ENCODE data around the gene MZB1. TPM values are rescaled to one million over a fixed set of nuclear protein-coding genes. Genes with fewer than 3 reads are reported as not detected.

Gene MZB1
- total RNA-seq, 6 experiments from 2014 or later: 0.14 to 0.20 TPM; not detected in 4

DNA sequence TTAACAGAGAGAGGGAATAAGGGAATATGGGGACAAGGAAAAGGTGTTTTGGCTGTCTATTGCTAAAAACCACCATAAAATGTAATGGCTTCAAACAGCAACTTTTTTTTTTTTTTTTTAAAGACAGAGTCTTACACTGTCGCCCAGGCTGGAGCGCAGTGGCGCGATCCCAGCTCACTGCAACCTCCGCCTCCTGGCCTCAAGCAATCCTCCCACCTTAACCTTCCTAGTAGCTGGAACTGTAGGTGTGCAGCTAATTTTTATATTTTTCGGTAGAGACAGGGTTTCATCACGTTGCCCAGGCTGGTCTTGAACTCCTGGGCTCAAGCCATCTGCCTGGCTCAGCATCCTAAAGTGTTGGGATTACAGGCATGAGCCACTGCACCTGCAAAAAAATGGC lies 18.5 kb upstream of the MZB1 start:
- no peaks in the 10 kb centered on the region; the same call in 1 of the 2 replicates for H3K27me3 Mint-ChIP-seq (ENCODE audit: insufficient read depth)

DNA sequence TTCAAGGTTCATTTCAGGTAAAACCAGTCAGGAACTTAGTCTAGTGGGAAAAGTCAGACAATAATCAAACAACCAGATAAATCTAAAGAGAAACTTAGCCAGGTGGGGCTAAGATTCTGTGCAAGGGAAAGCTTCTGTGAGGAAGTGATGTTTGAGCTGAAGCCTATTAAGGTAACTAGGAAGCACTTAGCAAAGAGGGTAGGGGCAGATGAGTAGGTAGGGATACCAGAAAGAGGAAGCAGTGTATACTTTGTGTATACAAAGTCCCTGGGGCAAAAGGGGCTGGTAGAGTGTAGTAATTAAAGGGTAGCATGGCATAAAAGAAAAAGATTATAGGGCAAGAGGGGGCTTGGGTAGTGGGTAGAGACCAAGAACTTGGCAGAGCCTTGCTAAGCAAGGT lies 17.8 kb upstream of the MZB1 start:
- Mint-ChIP-seq H3K27ac (no peak overlapping the region), H3K27me3 (ENCODE audit: insufficient read depth) (peaks cover 1% of the 10 kb centered on the region), H3K4me3 (no peak overlapping the region), H3K9me3 (no peaks in the 10 kb centered on the region), H3K4me1 (ENCODE audit: low read depth) (peaks cover 43% of the 10 kb centered on the region), H3K36me3 (ENCODE audit: low read depth) (no peaks in the 10 kb centered on the region)
- TF ChIP-seq, protein P1, sequence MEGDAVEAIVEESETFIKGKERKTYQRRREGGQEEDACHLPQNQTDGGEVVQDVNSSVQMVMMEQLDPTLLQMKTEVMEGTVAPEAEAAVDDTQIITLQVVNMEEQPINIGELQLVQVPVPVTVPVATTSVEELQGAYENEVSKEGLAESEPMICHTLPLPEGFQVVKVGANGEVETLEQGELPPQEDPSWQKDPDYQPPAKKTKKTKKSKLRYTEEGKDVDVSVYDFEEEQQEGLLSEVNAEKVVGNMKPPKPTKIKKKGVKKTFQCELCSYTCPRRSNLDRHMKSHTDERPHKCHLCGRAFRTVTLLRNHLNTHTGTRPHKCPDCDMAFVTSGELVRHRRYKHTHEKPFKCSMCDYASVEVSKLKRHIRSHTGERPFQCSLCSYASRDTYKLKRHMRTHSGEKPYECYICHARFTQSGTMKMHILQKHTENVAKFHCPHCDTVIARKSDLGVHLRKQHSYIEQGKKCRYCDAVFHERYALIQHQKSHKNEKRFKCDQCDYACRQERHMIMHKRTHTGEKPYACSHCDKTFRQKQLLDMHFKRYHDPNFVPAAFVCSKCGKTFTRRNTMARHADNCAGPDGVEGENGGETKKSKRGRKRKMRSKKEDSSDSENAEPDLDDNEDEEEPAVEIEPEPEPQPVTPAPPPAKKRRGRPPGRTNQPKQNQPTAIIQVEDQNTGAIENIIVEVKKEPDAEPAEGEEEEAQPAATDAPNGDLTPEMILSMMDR (IDR thresholded peaks at IDR 0.05): no peak
- no peak for DNase-seq

More for the DNA sequence above, 18.5 kb upstream of the MZB1 start:
- TF ChIP-seq, protein P1 (IDR thresholded peaks at IDR 0.05): no peak
- H3K9me3 Mint-ChIP-seq: no peaks in the 10 kb centered on the region
- H3K4me1 Mint-ChIP-seq (ENCODE audit: low read depth): peaks cover 36% of the 10 kb centered on the region
- H3K36me3 Mint-ChIP-seq (ENCODE audit: low read depth): 0 out of 2 replicates have a peak, but pooled peaks cover 5% of the 10 kb centered on the region
- DNase-seq: no peak
- no peak overlapping the region for H3K27ac Mint-ChIP-seq
- no peak overlapping the region for H3K4me3 Mint-ChIP-seq

DNA sequence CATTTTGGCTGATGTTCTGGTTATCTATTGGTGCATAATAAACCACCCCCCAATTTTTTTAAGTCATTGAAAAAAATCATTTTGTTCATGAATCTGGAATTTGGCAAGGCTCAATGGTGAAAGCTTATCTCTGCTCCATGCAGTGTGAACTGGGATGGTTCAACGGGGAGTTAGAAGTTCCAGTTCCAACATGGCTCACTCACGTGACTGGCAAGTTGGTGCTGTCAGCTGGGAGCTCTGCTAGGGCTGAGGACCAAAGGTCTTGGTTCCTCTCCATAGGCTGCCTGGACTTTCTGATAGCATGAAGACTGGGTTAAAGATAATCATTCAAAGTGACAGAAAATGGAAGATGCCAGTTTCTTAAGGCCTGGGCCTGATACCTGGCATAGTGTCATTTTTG lies 17.2 kb upstream of the MZB1 start:
- Mint-ChIP-seq H3K27ac (no peak overlapping the region), H3K4me3 (no peak overlapping the region), H3K36me3 (ENCODE audit: low read depth) (no peaks in the 10 kb centered on the region), H3K27me3 (ENCODE audit: insufficient read depth) (peaks cover 1% of the 10 kb centered on the region), H3K4me1 (ENCODE audit: low read depth) (peaks cover 44% of the 10 kb centered on the region), H3K9me3 (no peaks in the 10 kb centered on the region)
- no peak for DNase-seq
- TF ChIP-seq, protein P1 (IDR thresholded peaks at IDR 0.05): no peak

DNA sequence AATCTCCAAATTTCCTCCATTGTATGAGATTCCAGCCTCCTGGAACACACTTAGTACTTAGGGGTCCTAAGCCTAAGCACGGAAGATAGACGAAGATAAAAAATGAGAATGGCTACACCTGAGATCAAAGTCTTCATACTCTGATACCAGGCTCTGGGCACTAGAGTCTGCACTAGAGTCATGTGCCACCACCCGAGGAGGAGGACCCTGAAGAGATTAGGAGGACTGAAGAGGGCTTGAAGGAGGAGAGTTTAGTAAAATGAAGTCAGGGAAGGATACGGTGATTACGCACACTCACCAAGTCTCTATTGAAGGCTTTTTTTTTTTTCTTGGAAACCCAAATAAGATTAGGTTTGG lies 14.7 kb upstream of the MZB1 start:
- peaks cover 20% of the 10 kb centered on the region for H3K4me1 Mint-ChIP-seq (ENCODE audit: low read depth)

DNA sequence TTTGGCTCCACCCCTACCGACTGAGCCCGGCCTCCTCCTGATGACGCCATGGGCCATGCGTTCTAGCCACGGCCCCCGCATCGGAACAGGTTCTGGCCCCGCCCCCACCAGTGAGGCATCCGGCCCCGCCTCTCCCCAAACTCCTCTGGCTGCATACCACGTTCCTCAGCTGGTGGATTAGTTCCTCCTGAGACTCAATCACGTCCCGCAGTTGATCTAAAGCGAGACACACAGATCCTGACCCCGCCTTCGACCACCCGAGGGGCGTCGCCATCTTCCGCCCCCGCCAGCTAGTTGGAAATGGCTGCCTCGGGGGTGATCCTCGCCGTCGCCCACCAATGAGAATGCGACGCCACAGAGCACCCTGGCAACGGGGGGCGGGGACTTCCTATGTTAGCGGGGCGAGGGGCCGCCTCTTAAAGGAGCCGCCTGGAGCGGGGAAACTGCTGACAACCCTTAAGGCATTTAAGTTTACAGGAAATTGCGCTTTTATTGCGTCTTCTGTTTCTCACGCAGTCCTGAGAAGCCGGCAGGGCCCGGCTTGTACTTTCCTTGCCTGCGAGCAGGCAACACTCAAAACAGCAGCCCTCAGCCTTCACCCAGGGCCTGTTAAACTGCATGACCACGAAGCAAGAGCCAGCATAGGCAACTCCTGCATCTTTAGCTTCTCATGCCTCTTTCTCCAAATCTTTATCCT lies 14.2 kb upstream of the MZB1 start, which contains the start of gene SPATA24:
SPATA24 (minus strand) TSS at position 303 of the 697 bp plus-strand sequence; CDS start at position 274, 29 bp downstream.
- H3K4me3 Mint-ChIP-seq: peak within 1 kb of the TSS; percentile 96

More for the DNA sequence above, 14.7 kb upstream of the MZB1 start:
- H3K36me3 Mint-ChIP-seq (ENCODE audit: low read depth): no peaks in the 10 kb centered on the region
- peak overlapping the region; percentile 96 for H3K4me3 Mint-ChIP-seq
- no peaks in the 10 kb centered on the region for H3K9me3 Mint-ChIP-seq
- H3K27ac Mint-ChIP-seq: peak overlapping the region; percentile 100
- H3K27me3 Mint-ChIP-seq (ENCODE audit: insufficient read depth): peaks cover 1% of the 10 kb centered on the region
- DNase-seq: no peak
- TF ChIP-seq, protein P1 (IDR thresholded peaks at IDR 0.05): no peak

More for the DNA sequence above, 14.2 kb upstream of the MZB1 start, which contains the start of gene SPATA24:
- Mint-ChIP-seq H3K27me3 (ENCODE audit: insufficient read depth) (peaks cover 1% of the 10 kb centered on the region), H3K4me1 (ENCODE audit: low read depth) (peaks cover 20% of the 10 kb centered on the region), H3K9me3 (no peaks in the 10 kb centered on the region), H3K27ac (peak within 1 kb of the TSS; percentile 100), H3K36me3 (ENCODE audit: low read depth) (no peaks in the 10 kb centered on the region)
- peak; percentile 94 for DNase-seq
- TF ChIP-seq, protein P1 (IDR thresholded peaks at IDR 0.05): no peak

Data from HFFc6 (cell line).